ENCODE measurements around the gene ENHO. TPM values are rescaled to one million over a fixed set of nuclear protein-coding genes. Genes with fewer than 3 reads are reported as not detected.

ENHO gene
- total and polyA plus RNA-seq, 7 donors: 0.20 to 1.2 (median 0.37) TPM; not detected in 1

DNA sequence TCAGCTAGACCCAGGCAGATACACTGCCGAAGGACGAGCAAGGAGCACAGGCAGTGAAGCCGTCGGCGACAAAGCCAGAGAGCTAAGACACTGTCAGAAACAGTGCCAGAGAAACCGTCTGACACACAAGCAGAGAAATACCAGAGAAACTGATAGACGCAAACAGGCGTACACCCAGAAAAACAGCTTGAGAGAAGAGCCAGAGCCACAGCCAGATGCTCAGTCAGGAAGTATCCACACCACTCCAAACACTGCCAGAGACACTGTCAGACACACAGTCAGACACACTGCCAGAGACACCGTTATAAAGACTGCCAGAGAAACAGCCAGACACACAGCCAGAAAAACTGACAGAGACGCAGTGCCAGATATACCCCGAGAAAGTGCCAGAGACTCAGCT is 47.6 kb upstream of the ENHO start:
- no peak for TF ChIP-seq CTCF (IDR thresholded peaks at IDR 0.05)
- intact Hi-C loops (cut with DNase I): no loop called here
- Histone ChIP-seq H3K9me3 (no peaks in the 10 kb centered on the region), H3K36me3 (ENCODE audit: insufficient read depth in 1 of 2, low read depth in 1 of 2) (peaks cover 0 to 16% of the 10 kb centered on the region in 2 donors), H3K4me3 (no peak overlapping the region), H3K27ac (peak overlapping the region; percentile 65), H3K4me1 (peaks cover 28% of the 10 kb centered on the region), H3K27me3 (ENCODE audit: insufficient read depth in 3 of 3, low read length in 2 of 3) (no peaks in the 10 kb centered on the region)
- ATAC-seq (peak; percentile 14 to 17 (median 15)), DNase-seq (no peak)
- 25 to 46% (median 29%) methylated on average over 11 of the region's 11 CpGs for WGBS, 3 donors

GRCh38 chr9:34568774-34569173 is 46.0 kb upstream of the ENHO start:
- intact Hi-C loops (cut with DNase I): no loop called here
- ATAC-seq: no peak

GRCh38 chr9:34568133-34568532 is 45.3 kb upstream of the ENHO start:
- DNase-seq (no peak), ATAC-seq (no peak)
- intact Hi-C loops (cut with DNase I): no loop called here
- TF ChIP-seq CTCF (IDR thresholded peaks at IDR 0.05): no peak
- H3K4me3 ChIP-seq: no peak overlapping the region
- H3K36me3 ChIP-seq (ENCODE audit: insufficient read depth in 1 of 2, low read depth in 1 of 2): peaks cover 0 to 31% of the 10 kb centered on the region in 2 donors
- no peak overlapping the region for H3K27ac ChIP-seq
- WGBS, 3 donors: 77 to 82% (median 80%) methylated on average over 7 of the region's 7 CpGs
- H3K9me3 ChIP-seq: no peaks in the 10 kb centered on the region
- no peaks in the 10 kb centered on the region for H3K27me3 ChIP-seq (ENCODE audit: insufficient read depth in 3 of 3, low read length in 2 of 3)
- peaks cover 28% of the 10 kb centered on the region for H3K4me1 ChIP-seq

More at GRCh38 chr9:34568774-34569173, 46.0 kb upstream of the ENHO start:
- Histone ChIP-seq H3K27me3 (ENCODE audit: insufficient read depth in 3 of 3, low read length in 2 of 3) (no peaks in the 10 kb centered on the region), H3K4me1 (peaks cover 28% of the 10 kb centered on the region), H3K4me3 (no peak overlapping the region), H3K9me3 (no peaks in the 10 kb centered on the region), H3K27ac (no peak overlapping the region), H3K36me3 (ENCODE audit: insufficient read depth in 1 of 2, low read depth in 1 of 2) (peaks cover 0 to 29% of the 10 kb centered on the region in 2 donors)
- TF ChIP-seq CTCF (IDR thresholded peaks at IDR 0.05): no peak
- DNase-seq: no peak
- WGBS, 3 donors: 68 to 76% (median 73%) methylated on average over 12 of the region's 12 CpGs

- H3K4me3 ChIP-seq: no peak overlapping the region
- peaks cover 33% of the 10 kb centered on the region for H3K4me1 ChIP-seq
- ATAC-seq: peak in 2 of 4 donors; percentile 33 to 36
- no peaks in the 10 kb centered on the region for H3K27me3 ChIP-seq (ENCODE audit: insufficient read depth in 3 of 3, low read length in 2 of 3)
- no peaks in the 10 kb centered on the region for H3K9me3 ChIP-seq
- intact Hi-C loops (cut with DNase I): no loop called here
- H3K27ac ChIP-seq: no peak overlapping the region
- DNase-seq: peak in 1 of 2 donors; percentile 4
- no peak for TF ChIP-seq CTCF (IDR thresholded peaks at IDR 0.05)
- 27 to 38% (median 31%) methylated on average over 6 of the region's 6 CpGs for WGBS, 3 donors
- H3K36me3 ChIP-seq (ENCODE audit: insufficient read depth in 1 of 2, low read depth in 1 of 2): peaks cover 0 to 40% of the 10 kb centered on the region in 2 donors
Observed at GRCh38 chr9:34566972-34567371, 44.2 kb upstream of the ENHO start.

- Histone ChIP-seq H3K27me3 (ENCODE audit: insufficient read depth in 3 of 3, low read length in 2 of 3) (no peaks in the 10 kb centered on the region), H3K9me3 (no peaks in the 10 kb centered on the region), H3K36me3 (ENCODE audit: insufficient read depth in 1 of 2, low read depth in 1 of 2) (peaks cover 0 to 40% of the 10 kb centered on the region in 2 donors), H3K4me3 (no peak overlapping the region), H3K27ac (no peak overlapping the region), H3K4me1 (peaks cover 32% of the 10 kb centered on the region)
- intact Hi-C loops (cut with DNase I): no loop called here
- DNase-seq (peak in 1 of 2 donors; percentile 5), ATAC-seq (no peak)
- no peak for TF ChIP-seq CTCF (IDR thresholded peaks at IDR 0.05)
- 70 to 74% (median 72%) methylated on average over 7 to 8 of the region's 8 CpGs for WGBS, 3 donors
Observed at GRCh38 chr9:34566322-34566721, 43.5 kb upstream of the ENHO start.
